Measurements from ENCODE around the gene CREB3L2. TPM values are rescaled to one million over a fixed set of nuclear protein-coding genes. Genes with fewer than 3 reads are reported as not detected.
A peak's percentile ranks its signal among the peaks of the same experiment; 100 is the strongest.

Gene CREB3L2
- total RNA-seq, 1 donor: 28.6 TPM

GRCh38 chr7:137975221-137975620 is 26.7 kb downstream of the CREB3L2 start:
- Histone ChIP-seq H4K20me1 (ENCODE audit: insufficient read depth, low read length) (no peaks in the 10 kb centered on the region), H3K4me1 (ENCODE audit: insufficient read depth, low read length) (peaks cover 68% of the 10 kb centered on the region), H3K27me3 (ENCODE audit: insufficient read depth, low read length) (no peaks in the 10 kb centered on the region), H3K79me2 (ENCODE audit: insufficient read depth, low read length) (peaks cover 83% of the 10 kb centered on the region), H3K4me2 (ENCODE audit: insufficient read depth, low read length) (peak overlapping the region; percentile 49), H2AFZ (ENCODE audit: low read length) (no peak overlapping the region), H3K27ac (ENCODE audit: low read depth, low read length) (peak overlapping the region; percentile 98), H3K9me3 (ENCODE audit: low read depth, low read length) (no peaks in the 10 kb centered on the region), H3K4me3 (ENCODE audit: insufficient read depth, low read length) (no peak overlapping the region), H3K36me3 (ENCODE audit: insufficient read depth, low read length) (peaks cover 6% of the 10 kb centered on the region)
- no peak for TF ChIP-seq CTCF (IDR thresholded peaks at IDR 0.05; ENCODE audit: extremely low read depth, low read depth, low read length)
- DNase-seq (ENCODE audit: insufficient read length, low spot score, missing footprints): peak; percentile 90

GRCh38 chr7:137974766-137975165 is 27.1 kb downstream of the CREB3L2 start:
- Histone ChIP-seq H3K27me3 (ENCODE audit: insufficient read depth, low read length) (no peaks in the 10 kb centered on the region), H2AFZ (ENCODE audit: low read length) (no peak overlapping the region), H3K79me2 (ENCODE audit: insufficient read depth, low read length) (peaks cover 81% of the 10 kb centered on the region), H3K4me1 (ENCODE audit: insufficient read depth, low read length) (peaks cover 68% of the 10 kb centered on the region), H3K4me3 (ENCODE audit: insufficient read depth, low read length) (no peak overlapping the region), H4K20me1 (ENCODE audit: insufficient read depth, low read length) (no peaks in the 10 kb centered on the region), H3K9me3 (ENCODE audit: low read depth, low read length) (no peaks in the 10 kb centered on the region), H3K27ac (ENCODE audit: low read depth, low read length) (peak overlapping the region; percentile 98), H3K36me3 (ENCODE audit: insufficient read depth, low read length) (peaks cover 6% of the 10 kb centered on the region), H3K4me2 (ENCODE audit: insufficient read depth, low read length) (peak overlapping the region; percentile 49)
- no peak for TF ChIP-seq CTCF (IDR thresholded peaks at IDR 0.05; ENCODE audit: extremely low read depth, low read depth, low read length)
- no peak for DNase-seq (ENCODE audit: insufficient read length, low spot score, missing footprints)

GRCh38 chr7:137970253-137970975 is 31.5 kb downstream of the CREB3L2 start:
- Histone ChIP-seq H3K4me2 (ENCODE audit: insufficient read depth, low read length) (peak overlapping the region; percentile 66), H3K79me2 (ENCODE audit: insufficient read depth, low read length) (peaks cover 86% of the 10 kb centered on the region), H3K36me3 (ENCODE audit: insufficient read depth, low read length) (peaks cover 6% of the 10 kb centered on the region), H3K4me1 (ENCODE audit: insufficient read depth, low read length) (peaks cover 64% of the 10 kb centered on the region), H3K27me3 (ENCODE audit: insufficient read depth, low read length) (no peaks in the 10 kb centered on the region), H3K27ac (ENCODE audit: low read depth, low read length) (peak overlapping the region; percentile 90), H2AFZ (ENCODE audit: low read length) (no peak overlapping the region), H4K20me1 (ENCODE audit: insufficient read depth, low read length) (no peaks in the 10 kb centered on the region), H3K4me3 (ENCODE audit: insufficient read depth, low read length) (no peak overlapping the region), H3K9me3 (ENCODE audit: low read depth, low read length) (no peaks in the 10 kb centered on the region)
- TF ChIP-seq CTCF (IDR thresholded peaks at IDR 0.05; ENCODE audit: extremely low read depth, low read depth, low read length): no peak
- peak; percentile 84 for DNase-seq (ENCODE audit: insufficient read length, low spot score, missing footprints)

GRCh38 chr7:137969828-137970227 is 32.1 kb downstream of the CREB3L2 start:
- no peaks in the 10 kb centered on the region for H4K20me1 ChIP-seq (ENCODE audit: insufficient read depth, low read length)
- H3K4me3 ChIP-seq (ENCODE audit: insufficient read depth, low read length): no peak overlapping the region
- no peak for DNase-seq (ENCODE audit: insufficient read length, low spot score, missing footprints)

More at GRCh38 chr7:137969828-137970227, 32.1 kb downstream of the CREB3L2 start:
- Histone ChIP-seq H3K79me2 (ENCODE audit: insufficient read depth, low read length) (peaks cover 89% of the 10 kb centered on the region), H3K36me3 (ENCODE audit: insufficient read depth, low read length) (peaks cover 6% of the 10 kb centered on the region), H3K27me3 (ENCODE audit: insufficient read depth, low read length) (no peaks in the 10 kb centered on the region), H3K27ac (ENCODE audit: low read depth, low read length) (peak overlapping the region; percentile 90), H2AFZ (ENCODE audit: low read length) (no peak overlapping the region), H3K9me3 (ENCODE audit: low read depth, low read length) (no peaks in the 10 kb centered on the region), H3K4me1 (ENCODE audit: insufficient read depth, low read length) (peaks cover 58% of the 10 kb centered on the region), H3K4me2 (ENCODE audit: insufficient read depth, low read length) (peak overlapping the region; percentile 66)
- TF ChIP-seq CTCF (IDR thresholded peaks at IDR 0.05; ENCODE audit: extremely low read depth, low read depth, low read length): no peak
